Activated CD4-positive, CD25-positive, alpha-beta regulatory T cell treated with anti-CD3 and anti-CD28 coated beads, Interleukin-2, amount 50 U/mL, for 72 hours (primary cell): ENCODE results near the gene HCFC1.

Experiments
- DNase-seq: peaks from one replicate; pipeline ENCODE4 v3.0.0; 2021

Gene HCFC1

GRCh38 chrX:153956044-153956907, 15.3 kb downstream of the HCFC1 start:
- no peak for DNase-seq

- no peak for DNase-seq
These were observed 16.3 kb downstream of the HCFC1 start for GRCh38 chrX:153955228-153955732.

GRCh38 chrX:153954558-153955227, 16.9 kb downstream of the HCFC1 start:
- no peak for DNase-seq

- DNase-seq = no peak
These were observed 17.6 kb downstream of the HCFC1 start for GRCh38 chrX:153953892-153954557.

- DNase-seq = peak; percentile 84
These were observed 18.2 kb downstream of the HCFC1 start for GRCh38 chrX:153953342-153953830.

DNA sequence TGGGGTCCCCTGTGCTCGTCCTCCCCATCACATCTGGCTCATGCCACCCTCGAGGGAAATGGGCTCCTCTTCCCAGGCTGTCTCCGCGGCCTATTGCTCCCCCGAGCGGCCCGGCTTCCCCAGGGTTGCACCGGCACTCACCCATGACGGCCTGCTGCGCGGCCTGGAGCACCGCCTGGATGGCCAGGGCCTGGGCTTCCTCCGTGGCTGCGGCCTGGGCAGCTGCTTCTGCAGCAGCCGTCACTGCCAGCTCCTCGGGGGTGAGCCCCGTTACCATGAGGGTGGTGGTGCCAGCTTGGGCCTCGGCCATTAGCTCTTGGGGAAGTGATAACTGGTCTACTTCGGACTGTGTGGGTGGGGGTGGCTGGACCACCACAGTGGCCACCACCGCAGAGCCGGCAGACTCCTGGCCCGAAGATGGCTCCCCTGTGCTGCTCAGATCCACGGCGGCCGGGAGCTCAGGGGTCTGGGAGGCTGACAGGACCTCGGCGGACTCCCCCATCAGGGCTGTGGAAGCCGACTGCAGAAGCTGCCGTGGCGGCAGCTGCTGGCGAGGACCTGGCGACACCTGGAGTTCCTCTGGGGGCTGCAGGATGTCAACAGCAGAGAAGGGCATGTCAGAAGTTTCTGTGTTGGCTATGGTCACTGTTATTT, 19.1 kb downstream of the HCFC1 start:
- DNase-seq = no peak

DNA sequence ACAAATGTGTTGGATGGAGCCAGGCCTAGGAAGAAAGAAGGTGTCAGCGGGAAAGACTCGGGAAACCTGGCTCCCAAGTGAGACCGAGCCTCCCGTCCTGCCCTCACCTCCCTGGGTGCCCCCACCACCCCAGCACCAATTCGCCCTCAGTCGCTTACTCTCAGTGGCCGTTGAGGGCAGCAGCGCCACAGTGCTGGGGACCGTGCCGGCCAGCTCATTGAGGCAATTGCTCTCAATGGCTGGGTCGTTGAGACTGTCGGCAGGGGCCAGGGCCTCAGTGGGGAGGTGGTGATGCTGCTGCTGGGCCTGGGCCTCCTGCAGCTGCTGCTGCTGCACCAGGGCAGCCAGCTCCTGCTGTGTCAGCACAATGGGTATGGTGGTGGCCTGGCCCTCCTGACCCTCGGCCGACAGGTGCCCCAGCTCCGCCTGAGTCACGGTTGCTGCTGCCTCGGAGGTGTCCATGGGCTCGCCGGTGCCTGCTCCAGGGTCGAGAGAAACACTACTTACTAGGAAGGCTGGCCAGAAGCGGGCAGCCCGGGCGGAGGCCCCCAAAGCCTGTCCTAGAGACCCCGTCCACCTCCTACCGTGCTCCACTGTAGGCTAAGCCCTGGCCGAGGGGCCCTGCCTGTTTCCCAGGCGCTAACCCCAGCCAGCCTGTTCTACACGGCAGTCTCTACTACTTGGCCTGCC, 19.8 kb downstream of the HCFC1 start:
- no peak for DNase-seq

GRCh38 chrX:153950127-153950526, 21.5 kb downstream of the HCFC1 start:
- no peak for DNase-seq

DNA sequence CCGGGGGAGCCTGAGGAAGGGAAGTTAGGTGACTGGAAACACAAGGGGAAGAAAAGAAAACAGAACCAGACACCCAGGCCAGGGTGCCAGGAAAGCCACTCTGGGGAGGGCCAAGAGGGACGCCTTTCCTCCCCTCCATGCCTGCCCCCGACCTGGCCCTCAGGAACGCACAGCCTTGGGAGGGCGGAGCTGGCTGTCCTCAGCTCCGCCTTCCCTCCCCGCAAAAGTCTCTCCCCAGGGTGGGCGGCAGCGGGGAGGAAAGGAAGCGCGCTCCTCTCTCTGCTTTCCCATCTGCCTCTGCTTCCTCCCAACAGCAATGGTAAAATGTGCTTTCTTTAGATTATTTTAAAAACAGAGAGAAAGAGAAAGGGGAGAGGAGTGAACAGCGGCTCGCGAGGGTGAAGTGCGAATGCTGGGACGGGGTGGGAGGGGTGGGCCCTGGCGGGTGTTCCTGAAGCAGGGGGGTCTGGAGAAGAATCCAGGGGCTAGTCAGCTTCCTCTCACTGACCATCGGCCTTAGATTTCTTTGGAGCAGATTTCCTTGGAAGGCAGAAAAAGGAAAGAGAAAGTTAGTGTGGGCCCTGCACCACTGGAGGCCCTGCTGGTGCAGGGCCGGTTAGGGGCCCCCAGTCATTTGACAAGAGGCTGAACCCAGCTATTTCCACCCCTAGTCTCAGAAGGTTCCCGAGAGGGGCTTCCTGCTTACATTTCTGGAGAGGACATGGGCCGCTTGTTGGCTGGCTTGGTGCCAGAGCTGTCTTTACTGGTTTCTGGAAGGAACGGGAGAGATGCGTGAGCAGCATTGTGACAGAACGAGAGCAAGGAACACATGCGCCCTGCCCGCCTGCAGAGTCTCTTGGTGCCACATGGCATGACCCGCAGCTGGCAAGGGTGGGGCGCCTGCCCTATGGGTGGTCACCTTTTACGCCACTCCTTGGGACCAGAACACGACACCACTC, 22.5 kb downstream of the HCFC1 start:
- no peak for DNase-seq

GRCh38 chrX:153948002-153948466, 23.6 kb downstream of the HCFC1 start:
- DNase-seq = no peak

GRCh38 chrX:153947009-153947769, 24.4 kb downstream of the HCFC1 start:
- peak; percentile 72 for DNase-seq

- DNase-seq = no peak
These were observed 25.4 kb downstream of the HCFC1 start for GRCh38 chrX:153945956-153946943.

GRCh38 chrX:153944800-153945150, 26.8 kb downstream of the HCFC1 start:
- no peak for DNase-seq

DNA sequence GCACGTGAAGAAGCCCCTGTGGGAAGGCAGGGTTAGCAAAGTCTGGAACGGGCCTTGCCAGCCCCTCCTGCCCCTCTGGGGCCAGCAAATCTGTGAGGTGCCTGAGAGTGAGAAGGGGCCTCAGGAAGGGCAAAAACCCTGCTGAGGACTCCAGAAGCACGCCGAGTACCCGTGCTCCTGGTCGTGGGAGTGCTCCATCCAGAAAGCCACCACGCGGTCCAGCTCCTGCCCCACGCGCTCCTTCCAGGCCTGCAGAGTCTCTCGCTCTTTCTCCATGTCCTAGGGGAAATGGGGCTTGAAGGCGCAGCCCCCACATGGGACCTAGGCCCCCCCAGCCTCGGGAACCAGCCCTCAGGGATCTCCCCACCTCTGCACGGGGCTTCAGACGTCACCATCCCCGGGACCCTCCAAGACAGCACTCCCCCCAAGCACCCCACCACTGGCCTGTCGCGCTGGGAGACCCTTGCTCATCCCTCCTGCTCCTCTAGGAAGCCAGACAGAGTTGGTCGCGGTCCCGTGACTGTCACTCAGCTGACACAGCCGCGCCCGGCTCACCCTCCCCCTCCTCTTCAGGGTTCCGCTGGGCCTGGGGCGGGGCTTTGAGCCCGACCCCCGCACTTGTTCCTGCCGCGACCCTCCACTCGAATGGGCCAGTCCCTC, 27.3 kb downstream of the HCFC1 start, which contains the start of gene RENBP:
TSS of gene RENBP (minus strand) at position 504 of the 660 bp plus-strand sequence. CDS start at position 471, 33 bp downstream.
- DNase-seq = no peak

GRCh38 chrX:153941336-153942252, 30.0 kb downstream of the HCFC1 start:
- no peak for DNase-seq

DNA sequence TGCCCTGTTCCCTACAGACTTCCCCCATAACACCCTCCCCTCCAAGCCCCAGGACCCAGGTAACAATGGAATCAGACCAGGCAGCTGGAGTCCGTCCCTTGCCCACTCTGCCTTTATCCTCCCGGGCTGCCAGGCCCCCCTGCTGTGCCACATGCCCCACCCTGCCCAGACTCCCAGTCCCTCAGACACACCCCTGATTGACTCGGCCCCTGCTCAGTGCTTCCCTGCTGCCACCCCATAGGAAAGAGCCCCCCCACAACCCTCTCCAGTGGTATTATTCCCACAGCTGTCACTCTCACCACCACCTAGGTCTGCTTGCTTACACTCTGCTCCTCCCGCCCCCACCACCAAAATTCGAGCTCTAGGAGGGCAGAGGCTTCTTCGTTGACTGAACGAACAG, 32.0 kb downstream of the HCFC1 start:
- DNase-seq = no peak

GRCh38 chrX:153938226-153938786, 33.3 kb downstream of the HCFC1 start:
- DNase-seq = no peak
